GM23338 (cell line): ENCODE measurements around the gene PPP4R2. TPM values are rescaled to one million over a fixed set of nuclear protein-coding genes. Genes with fewer than 3 reads are reported as not detected.

ENCODE experiments used
- ATAC-seq: fragments of 200-7000 bp; cut with Tn5 transposase; 3 replicates; pipeline ENCODE4 v1.9.1; 2020
- DNase-seq: peaks from one replicate; pipeline ENCODE4 v3.0.0-alpha.2; 2015; ENCODE audit warnings: low spot score
- H2AFZ ChIP-seq: fragments of 200-600 bp; sonication (generic); 2 replicates; pipeline ENCODE4 v1.8.0; 2016; ENCODE audit warnings: antibody characterized with exemption, mild to moderate bottlenecking, moderate library complexity
- H3F3A ChIP-seq: fragments of 200-600 bp; sonication (generic); replicated peaks from 2 replicates; pipeline ENCODE4 v1.8.0; 2017; ENCODE audit warnings: antibody characterized with exemption, mixed run types, low read depth
- H3K27ac ChIP-seq: fragments of 200-600 bp; sonication (generic); 2 replicates; pipeline ENCODE4 v1.6.1; 2016; ENCODE audit warnings: low read depth
- H3K27me3 ChIP-seq: fragments of 200-600 bp; sonication (generic); 2 replicates; pipeline ENCODE4 v1.8.0; 2016; ENCODE audit warnings: mild to moderate bottlenecking, mixed run types, moderate library complexity; ENCODE audit not compliant: insufficient read depth
- H3K36me3 ChIP-seq: fragments of 200-600 bp; sonication (generic); 2 replicates; pipeline ENCODE4 v1.8.0; 2016; ENCODE audit warnings: mild to moderate bottlenecking; ENCODE audit not compliant: insufficient read depth
- H3K4me1 ChIP-seq: fragments of 200-600 bp; sonication (generic); 2 replicates; pipeline ENCODE4 v1.8.0; 2016; ENCODE audit warnings: mild to moderate bottlenecking, moderate library complexity; ENCODE audit not compliant: insufficient read depth
- H3K4me2 ChIP-seq: fragments of 200-600 bp; sonication (generic); 2 replicates; pipeline ENCODE4 v1.7.1; 2017; ENCODE audit warnings: mixed run types
- H3K4me3 ChIP-seq: fragments of 200-600 bp; sonication (generic); 2 replicates; pipeline ENCODE4 v1.6.1; 2016; ENCODE audit warnings: mixed run types
- H3K79me2 ChIP-seq: fragments of 200-600 bp; sonication (generic); replicated peaks from 2 replicates; pipeline ENCODE4 v1.8.0; 2017; ENCODE audit warnings: mild to moderate bottlenecking; ENCODE audit not compliant: insufficient read depth
- H3K9me2 ChIP-seq: fragments of 200-600 bp; sonication (generic); 2 replicates; pipeline ENCODE4 v1.8.0; 2017; ENCODE audit not compliant: insufficient read depth
- H4K20me1 ChIP-seq: fragments of 200-600 bp; sonication (generic); replicated peaks from 2 replicates; pipeline ENCODE4 v1.8.0; 2017; ENCODE audit warnings: mild to moderate bottlenecking; ENCODE audit not compliant: insufficient read depth
- H3K27ac Mint-ChIP-seq: 2 replicates; pipeline ENCODE4 v1.8.0; 2020; ENCODE audit warnings: inconsistent platforms, mild to moderate bottlenecking, moderate library complexity, mixed read lengths
- H3K27me3 Mint-ChIP-seq: 3 replicates; pipeline ENCODE4 v1.8.0; 2022; ENCODE audit warnings: low read depth, mild to moderate bottlenecking, moderate library complexity, mixed read lengths, inconsistent platforms; ENCODE audit not compliant: insufficient read depth, poor library complexity
- H3K36me3 Mint-ChIP-seq: 3 replicates; pipeline ENCODE4 v1.8.0; 2021; ENCODE audit warnings: low read depth, mild to moderate bottlenecking, inconsistent platforms, moderate library complexity, mixed read lengths
- H3K4me1 Mint-ChIP-seq: 3 replicates; pipeline ENCODE4 v1.8.0; 2020; ENCODE audit warnings: mild to moderate bottlenecking, inconsistent platforms, mixed read lengths
- H3K4me3 Mint-ChIP-seq: 3 replicates; pipeline ENCODE4 v1.8.0; 2021; ENCODE audit warnings: moderate library complexity, mild to moderate bottlenecking, inconsistent platforms, mixed read lengths
- H3K9me3 Mint-ChIP-seq: 3 replicates; pipeline ENCODE4 v1.8.0; 2020; ENCODE audit warnings: moderate library complexity, mild to moderate bottlenecking, inconsistent platforms, mixed read lengths
- CREB1 ChIP-seq: fragments of 250-450 bp; sonication (Bioruptor Pico); IDR thresholded peaks from 2 replicates; pipeline ENCODE4 v1.5.0; 2020; ENCODE audit warnings: low read depth, mild to moderate bottlenecking, moderate library complexity
- EZH2 ChIP-seq: fragments of 200-600 bp; sonication (generic); IDR thresholded peaks from one replicate; pipeline ENCODE4 v1.8.0; 2017; ENCODE audit warnings: antibody characterized with exemption, mild to moderate bottlenecking, low read depth; ENCODE audit not compliant: unreplicated experiment
- EZH2phosphoT487 ChIP-seq: fragments of 200-600 bp; sonication (generic); IDR thresholded peaks from one replicate; pipeline ENCODE4 v1.8.1; 2018; ENCODE audit warnings: antibody characterized with exemption; ENCODE audit not compliant: unreplicated experiment
- JUNB ChIP-seq: IDR thresholded peaks from one replicate; pipeline ENCODE4 v1.6.1; 2016; ENCODE audit warnings: antibody characterized with exemption; ENCODE audit not compliant: unreplicated experiment
- NANOG ChIP-seq: IDR thresholded peaks from 2 replicates; pipeline ENCODE4 v1.6.1; 2016; ENCODE audit warnings: antibody characterized with exemption, borderline replicate concordance
- POLR2AphosphoS5 ChIP-seq: IDR thresholded peaks from 2 replicates; pipeline ENCODE4 v1.6.1; 2016; ENCODE audit warnings: antibody characterized with exemption, low read depth
- STAT1 ChIP-seq: IDR thresholded peaks from one replicate; pipeline ENCODE4 v1.6.1; 2016; ENCODE audit warnings: antibody characterized with exemption; ENCODE audit not compliant: unreplicated experiment
- ZNF114 ChIP-seq: fragments of 250-450 bp; sonication (Bioruptor Pico); IDR thresholded peaks from 2 replicates; pipeline ENCODE4 v1.5.0; 2020; ENCODE audit warnings: mild to moderate bottlenecking, moderate library complexity
- polyA plus RNA-seq: library from polyadenylated mRNA; unstranded; fragments of >200 nt; fragmentation: Nextera tagmentation; extraction: Ambion mirVana; gene quantifications from 2 replicates; pipeline ENCODE4 v1.2.1, GENCODE V29; 2016
- total RNA-seq: library from RNA; depleted of rRNA; stranded (reverse); fragments of >200 nt; shearing (Covaris generic); gene quantifications from 2 replicates; pipeline ENCODE4 v1.2.3, GENCODE V29; 2014
- TF ChIP-seq, protein P1 (sequence below), 2 experiments: fragments of 200-600 bp in 1 of 2; sonication (generic) in 1 of 2; conservative IDR thresholded peaks; 2 replicates each; pipeline versions ENCODE4 v1.5.1 to v1.6.1; 2016 to 2017; ENCODE audit warnings: antibody characterized with exemption in 2 of 2, low read depth in 2 of 2, mild to moderate bottlenecking in 2 of 2, moderate library complexity in 1 of 2
- TF ChIP-seq, protein P2 (sequence below): IDR thresholded peaks from one replicate; pipeline ENCODE4 v1.6.1; 2018; ENCODE audit warnings: antibody characterized with exemption; ENCODE audit not compliant: unreplicated experiment
- TF ChIP-seq, protein P3 (sequence below): IDR thresholded peaks from 2 replicates; pipeline ENCODE4 v1.6.1; 2016; ENCODE audit warnings: antibody characterized with exemption

The PPP4R2 gene
- total and polyA plus RNA-seq, 2 experiments from 2014 or later = 62.7 to 117 TPM

DNA sequence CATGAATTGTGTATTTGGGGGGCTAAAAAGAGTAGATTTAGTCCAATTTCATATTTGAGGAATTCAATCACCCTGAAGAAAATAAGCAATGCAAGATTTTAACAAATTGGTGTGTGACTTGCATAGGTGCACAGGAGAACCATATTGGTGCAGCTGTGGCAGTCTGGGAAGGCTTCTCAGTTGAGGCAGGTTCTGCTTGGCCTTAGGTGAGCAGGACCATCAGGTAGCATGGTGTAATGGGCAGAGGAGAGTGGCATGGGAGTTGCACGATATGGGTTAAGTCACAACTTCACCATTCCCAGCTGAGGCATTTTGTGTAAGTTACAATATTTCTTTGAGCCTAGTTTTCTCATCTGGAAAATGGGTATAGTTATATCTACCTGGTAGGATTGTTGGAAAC, 75.3 kb downstream of the PPP4R2 start (continued):
- TF ChIP-seq, protein P1, sequence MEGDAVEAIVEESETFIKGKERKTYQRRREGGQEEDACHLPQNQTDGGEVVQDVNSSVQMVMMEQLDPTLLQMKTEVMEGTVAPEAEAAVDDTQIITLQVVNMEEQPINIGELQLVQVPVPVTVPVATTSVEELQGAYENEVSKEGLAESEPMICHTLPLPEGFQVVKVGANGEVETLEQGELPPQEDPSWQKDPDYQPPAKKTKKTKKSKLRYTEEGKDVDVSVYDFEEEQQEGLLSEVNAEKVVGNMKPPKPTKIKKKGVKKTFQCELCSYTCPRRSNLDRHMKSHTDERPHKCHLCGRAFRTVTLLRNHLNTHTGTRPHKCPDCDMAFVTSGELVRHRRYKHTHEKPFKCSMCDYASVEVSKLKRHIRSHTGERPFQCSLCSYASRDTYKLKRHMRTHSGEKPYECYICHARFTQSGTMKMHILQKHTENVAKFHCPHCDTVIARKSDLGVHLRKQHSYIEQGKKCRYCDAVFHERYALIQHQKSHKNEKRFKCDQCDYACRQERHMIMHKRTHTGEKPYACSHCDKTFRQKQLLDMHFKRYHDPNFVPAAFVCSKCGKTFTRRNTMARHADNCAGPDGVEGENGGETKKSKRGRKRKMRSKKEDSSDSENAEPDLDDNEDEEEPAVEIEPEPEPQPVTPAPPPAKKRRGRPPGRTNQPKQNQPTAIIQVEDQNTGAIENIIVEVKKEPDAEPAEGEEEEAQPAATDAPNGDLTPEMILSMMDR (conservative IDR thresholded peaks at IDR 0.05; ENCODE audit: low read depth in 2 of 2) = no peak
- TF ChIP-seq JUNB = no peak
- TF ChIP-seq, protein P2, sequence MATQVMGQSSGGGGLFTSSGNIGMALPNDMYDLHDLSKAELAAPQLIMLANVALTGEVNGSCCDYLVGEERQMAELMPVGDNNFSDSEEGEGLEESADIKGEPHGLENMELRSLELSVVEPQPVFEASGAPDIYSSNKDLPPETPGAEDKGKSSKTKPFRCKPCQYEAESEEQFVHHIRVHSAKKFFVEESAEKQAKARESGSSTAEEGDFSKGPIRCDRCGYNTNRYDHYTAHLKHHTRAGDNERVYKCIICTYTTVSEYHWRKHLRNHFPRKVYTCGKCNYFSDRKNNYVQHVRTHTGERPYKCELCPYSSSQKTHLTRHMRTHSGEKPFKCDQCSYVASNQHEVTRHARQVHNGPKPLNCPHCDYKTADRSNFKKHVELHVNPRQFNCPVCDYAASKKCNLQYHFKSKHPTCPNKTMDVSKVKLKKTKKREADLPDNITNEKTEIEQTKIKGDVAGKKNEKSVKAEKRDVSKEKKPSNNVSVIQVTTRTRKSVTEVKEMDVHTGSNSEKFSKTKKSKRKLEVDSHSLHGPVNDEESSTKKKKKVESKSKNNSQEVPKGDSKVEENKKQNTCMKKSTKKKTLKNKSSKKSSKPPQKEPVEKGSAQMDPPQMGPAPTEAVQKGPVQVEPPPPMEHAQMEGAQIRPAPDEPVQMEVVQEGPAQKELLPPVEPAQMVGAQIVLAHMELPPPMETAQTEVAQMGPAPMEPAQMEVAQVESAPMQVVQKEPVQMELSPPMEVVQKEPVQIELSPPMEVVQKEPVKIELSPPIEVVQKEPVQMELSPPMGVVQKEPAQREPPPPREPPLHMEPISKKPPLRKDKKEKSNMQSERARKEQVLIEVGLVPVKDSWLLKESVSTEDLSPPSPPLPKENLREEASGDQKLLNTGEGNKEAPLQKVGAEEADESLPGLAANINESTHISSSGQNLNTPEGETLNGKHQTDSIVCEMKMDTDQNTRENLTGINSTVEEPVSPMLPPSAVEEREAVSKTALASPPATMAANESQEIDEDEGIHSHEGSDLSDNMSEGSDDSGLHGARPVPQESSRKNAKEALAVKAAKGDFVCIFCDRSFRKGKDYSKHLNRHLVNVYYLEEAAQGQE = no peak
- no peak for TF ChIP-seq NANOG
- no peak for TF ChIP-seq STAT1
- no peak for TF ChIP-seq EZH2
- TF ChIP-seq ZNF114 (CRISPR knock-in tag) = no peak

- H3K27me3 Mint-ChIP-seq = no peaks in the 10 kb centered on the region
- no peaks in the 10 kb centered on the region; the same call in 2 of the 3 replicates for H3K9me3 Mint-ChIP-seq
- Histone ChIP-seq H3K4me2 (no peak overlapping the region), H3K79me2 (no peaks in the 10 kb centered on the region), H3K36me3 (no peaks in the 10 kb centered on the region), H3K4me3 (no peak overlapping the region), H3K9me2 (no peaks in the 10 kb centered on the region), H3K4me1 (peaks cover 23% of the 10 kb centered on the region), H4K20me1 (no peaks in the 10 kb centered on the region), H2AFZ (no peak overlapping the region), H3F3A (0 out of 2 replicates have a peak, but pooled peaks cover 5% of the 10 kb centered on the region), H3K27ac (no peak overlapping the region), H3K27me3 (no peaks in the 10 kb centered on the region)
- ATAC-seq = no peak; the same call in 2 of the 3 replicates
- no peaks in the 10 kb centered on the region for H3K36me3 Mint-ChIP-seq
- DNase-seq = no peak
- no peak overlapping the region for H3K4me3 Mint-ChIP-seq
- no peak overlapping the region for H3K27ac Mint-ChIP-seq
- H3K4me1 Mint-ChIP-seq = peaks cover 28% of the 10 kb centered on the region
- TF ChIP-seq, protein P1 (conservative IDR thresholded peaks at IDR 0.05; ENCODE audit: low read depth in 2 of 2) = no peak
- TF ChIP-seq STAT1 (no peak), ZNF114 (CRISPR knock-in tag) (no peak), POLR2AphosphoS5 (no peak), EZH2phosphoT487 (no peak), CREB1 (CRISPR knock-in tag) (no peak), NANOG (no peak)
- TF ChIP-seq, protein P3, sequence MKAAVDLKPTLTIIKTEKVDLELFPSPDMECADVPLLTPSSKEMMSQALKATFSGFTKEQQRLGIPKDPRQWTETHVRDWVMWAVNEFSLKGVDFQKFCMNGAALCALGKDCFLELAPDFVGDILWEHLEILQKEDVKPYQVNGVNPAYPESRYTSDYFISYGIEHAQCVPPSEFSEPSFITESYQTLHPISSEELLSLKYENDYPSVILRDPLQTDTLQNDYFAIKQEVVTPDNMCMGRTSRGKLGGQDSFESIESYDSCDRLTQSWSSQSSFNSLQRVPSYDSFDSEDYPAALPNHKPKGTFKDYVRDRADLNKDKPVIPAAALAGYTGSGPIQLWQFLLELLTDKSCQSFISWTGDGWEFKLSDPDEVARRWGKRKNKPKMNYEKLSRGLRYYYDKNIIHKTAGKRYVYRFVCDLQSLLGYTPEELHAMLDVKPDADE = no peak
- TF ChIP-seq, protein P2 = no peak
These were observed 76.0 kb downstream of the PPP4R2 start for GRCh38 chr3:73072634-73073033.
